Measurements from ENCODE around the gene SAMD14. TPM values are rescaled to one million over a fixed set of nuclear protein-coding genes. Genes with fewer than 3 reads are reported as not detected.

The SAMD14 gene
- total RNA-seq, 1 donor from 2014 or later, result 82.0 TPM

GRCh38 chr17:50113624-50114320 lies 16.2 kb downstream of the SAMD14 start:
- H3K27ac Mint-ChIP-seq (ENCODE audit: unreplicated experiment), result no peak overlapping the region
- peaks cover 5% of the 10 kb centered on the region for H3K4me1 Mint-ChIP-seq (ENCODE audit: unreplicated experiment)

GRCh38 chr17:50112694-50113093 lies 17.3 kb downstream of the SAMD14 start:
- H3K4me1 Mint-ChIP-seq (ENCODE audit: unreplicated experiment), result peaks cover 5% of the 10 kb centered on the region
- H3K4me3 Mint-ChIP-seq (ENCODE audit: unreplicated experiment), result no peak overlapping the region
- TF ChIP-seq, protein P1, sequence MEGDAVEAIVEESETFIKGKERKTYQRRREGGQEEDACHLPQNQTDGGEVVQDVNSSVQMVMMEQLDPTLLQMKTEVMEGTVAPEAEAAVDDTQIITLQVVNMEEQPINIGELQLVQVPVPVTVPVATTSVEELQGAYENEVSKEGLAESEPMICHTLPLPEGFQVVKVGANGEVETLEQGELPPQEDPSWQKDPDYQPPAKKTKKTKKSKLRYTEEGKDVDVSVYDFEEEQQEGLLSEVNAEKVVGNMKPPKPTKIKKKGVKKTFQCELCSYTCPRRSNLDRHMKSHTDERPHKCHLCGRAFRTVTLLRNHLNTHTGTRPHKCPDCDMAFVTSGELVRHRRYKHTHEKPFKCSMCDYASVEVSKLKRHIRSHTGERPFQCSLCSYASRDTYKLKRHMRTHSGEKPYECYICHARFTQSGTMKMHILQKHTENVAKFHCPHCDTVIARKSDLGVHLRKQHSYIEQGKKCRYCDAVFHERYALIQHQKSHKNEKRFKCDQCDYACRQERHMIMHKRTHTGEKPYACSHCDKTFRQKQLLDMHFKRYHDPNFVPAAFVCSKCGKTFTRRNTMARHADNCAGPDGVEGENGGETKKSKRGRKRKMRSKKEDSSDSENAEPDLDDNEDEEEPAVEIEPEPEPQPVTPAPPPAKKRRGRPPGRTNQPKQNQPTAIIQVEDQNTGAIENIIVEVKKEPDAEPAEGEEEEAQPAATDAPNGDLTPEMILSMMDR (IDR thresholded peaks at IDR 0.05; ENCODE audit: unreplicated experiment), result no peak
- no peak overlapping the region for H3K27ac Mint-ChIP-seq (ENCODE audit: unreplicated experiment)
- H3K9me3 Mint-ChIP-seq (ENCODE audit: unreplicated experiment), result no peaks in the 10 kb centered on the region
- peaks cover 18% of the 10 kb centered on the region for H3K36me3 Mint-ChIP-seq (ENCODE audit: low read depth, unreplicated experiment)
- DNase-seq (ENCODE audit: low spot score), result no peak
- peaks cover 17% of the 10 kb centered on the region for H3K27me3 Mint-ChIP-seq (ENCODE audit: unreplicated experiment)

More at GRCh38 chr17:50113624-50114320, 16.2 kb downstream of the SAMD14 start:
- Mint-ChIP-seq H3K4me3 (ENCODE audit: unreplicated experiment) (peak overlapping the region; percentile 21), H3K36me3 (ENCODE audit: low read depth, unreplicated experiment) (peaks cover 19% of the 10 kb centered on the region), H3K27me3 (ENCODE audit: unreplicated experiment) (peaks cover 17% of the 10 kb centered on the region), H3K9me3 (ENCODE audit: unreplicated experiment) (no peaks in the 10 kb centered on the region)
- DNase-seq (ENCODE audit: low spot score), result no peak
- TF ChIP-seq, protein P1 (IDR thresholded peaks at IDR 0.05; ENCODE audit: unreplicated experiment), result no peak

- DNase-seq (ENCODE audit: low spot score), result no peak
- peaks cover 5% of the 10 kb centered on the region for H3K4me1 Mint-ChIP-seq (ENCODE audit: unreplicated experiment)
- no peak overlapping the region for H3K4me3 Mint-ChIP-seq (ENCODE audit: unreplicated experiment)
- H3K27me3 Mint-ChIP-seq (ENCODE audit: unreplicated experiment), result peaks cover 16% of the 10 kb centered on the region
- no peaks in the 10 kb centered on the region for H3K9me3 Mint-ChIP-seq (ENCODE audit: unreplicated experiment)
- H3K27ac Mint-ChIP-seq (ENCODE audit: unreplicated experiment), result peak overlapping the region; percentile 13
- TF ChIP-seq, protein P1 (IDR thresholded peaks at IDR 0.05; ENCODE audit: unreplicated experiment), result no peak
- H3K36me3 Mint-ChIP-seq (ENCODE audit: low read depth, unreplicated experiment), result peaks cover 25% of the 10 kb centered on the region
These were observed 18.0 kb downstream of the SAMD14 start for GRCh38 chr17:50111673-50112655.

- H3K27me3 Mint-ChIP-seq (ENCODE audit: unreplicated experiment), result peaks cover 13% of the 10 kb centered on the region
- DNase-seq (ENCODE audit: low spot score), result no peak
- TF ChIP-seq, protein P1 (IDR thresholded peaks at IDR 0.05; ENCODE audit: unreplicated experiment), result no peak
- H3K9me3 Mint-ChIP-seq (ENCODE audit: unreplicated experiment), result no peaks in the 10 kb centered on the region
- peaks cover 2% of the 10 kb centered on the region for H3K4me1 Mint-ChIP-seq (ENCODE audit: unreplicated experiment)
- H3K36me3 Mint-ChIP-seq (ENCODE audit: low read depth, unreplicated experiment), result peaks cover 29% of the 10 kb centered on the region
- no peak overlapping the region for H3K27ac Mint-ChIP-seq (ENCODE audit: unreplicated experiment)
- H3K4me3 Mint-ChIP-seq (ENCODE audit: unreplicated experiment), result no peak overlapping the region
These were observed 19.2 kb downstream of the SAMD14 start for GRCh38 chr17:50110591-50111349.

All from endothelial cell (in vitro differentiated cells).